HG03064 (cell line): ENCODE results near the gene C12orf42.

ENCODE experiments used
- ATAC-seq: cut with Tn5 transposase; IDR thresholded peaks from one replicate; pipeline ENCODE4 v1.9.1; 2021; ENCODE audit warnings: low read depth; ENCODE audit not compliant: unreplicated experiment

C12orf42 gene

DNA sequence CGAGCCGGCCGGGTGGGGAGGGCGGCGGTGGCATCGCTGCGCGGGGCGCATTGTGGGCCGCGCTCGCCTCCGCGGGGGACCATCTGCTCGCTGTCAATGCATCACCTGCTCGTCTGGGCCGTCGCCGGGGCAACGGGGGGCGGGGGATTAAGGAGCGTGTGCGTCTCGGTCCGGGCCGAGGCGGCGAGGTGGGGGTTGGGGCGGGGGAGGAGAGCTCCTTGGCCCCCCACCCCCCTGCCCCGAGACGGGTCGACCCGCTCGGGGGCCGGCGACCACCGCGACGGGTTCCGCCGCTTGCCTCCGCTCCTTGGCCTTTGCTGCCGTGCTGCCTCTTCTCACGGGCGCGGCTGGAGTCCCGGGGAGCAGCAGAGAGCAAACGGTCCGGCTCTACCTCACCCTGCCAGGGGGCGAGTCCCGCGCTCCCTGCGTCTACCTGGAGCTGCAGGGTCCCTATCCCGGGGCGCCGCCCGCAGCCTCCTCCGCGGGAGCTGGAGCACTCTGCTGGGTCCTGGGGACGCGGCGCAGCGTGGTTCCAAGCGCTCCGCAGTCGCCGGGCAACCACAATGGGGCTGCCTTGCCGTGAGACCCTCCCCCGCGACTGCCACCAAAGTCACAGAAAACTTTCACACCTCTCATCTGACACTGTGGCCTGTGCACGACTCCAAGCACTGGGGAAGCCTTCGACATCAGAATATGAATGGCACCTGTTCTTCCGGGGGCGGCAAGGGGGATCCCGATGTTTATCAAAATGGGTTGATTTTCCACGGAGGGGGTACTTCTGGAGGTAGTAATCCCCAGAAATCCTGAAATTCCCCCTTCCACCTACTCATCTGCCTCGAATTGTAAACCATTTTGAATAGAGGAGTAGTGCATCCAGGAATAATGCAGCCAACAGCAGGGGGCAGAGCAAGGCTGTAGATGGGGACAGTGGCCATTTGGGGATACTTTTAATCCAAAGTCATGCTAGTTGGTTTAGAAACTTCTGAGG is at the start of gene C12orf42:
Gene C12orf42, minus strand, starts transcription at position 500 of the 988 bp plus-strand sequence. CDS start 17,542 bp downstream, outside the sequence.
- ATAC-seq, result peak; percentile 54

DNA sequence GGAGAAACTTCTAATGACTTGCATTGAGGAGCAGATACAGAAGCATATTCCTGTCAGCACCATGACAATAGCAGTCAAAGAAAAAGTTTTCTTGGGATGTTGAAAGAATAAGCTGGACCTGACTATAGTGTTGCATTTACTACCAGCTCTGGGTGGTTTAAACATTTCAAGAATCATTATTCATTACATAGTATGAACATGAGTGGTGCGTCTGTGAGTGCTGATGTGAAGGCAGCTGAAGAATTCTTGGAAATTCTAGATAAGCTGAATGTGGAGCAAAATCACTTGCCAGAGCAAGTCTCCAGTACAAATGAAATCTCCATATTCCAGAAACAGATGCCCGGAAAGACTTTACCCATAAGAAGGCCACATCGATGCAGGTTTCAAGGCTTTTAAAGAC is 46.3 kb upstream of the C12orf42 start:
- ATAC-seq, result no peak

DNA sequence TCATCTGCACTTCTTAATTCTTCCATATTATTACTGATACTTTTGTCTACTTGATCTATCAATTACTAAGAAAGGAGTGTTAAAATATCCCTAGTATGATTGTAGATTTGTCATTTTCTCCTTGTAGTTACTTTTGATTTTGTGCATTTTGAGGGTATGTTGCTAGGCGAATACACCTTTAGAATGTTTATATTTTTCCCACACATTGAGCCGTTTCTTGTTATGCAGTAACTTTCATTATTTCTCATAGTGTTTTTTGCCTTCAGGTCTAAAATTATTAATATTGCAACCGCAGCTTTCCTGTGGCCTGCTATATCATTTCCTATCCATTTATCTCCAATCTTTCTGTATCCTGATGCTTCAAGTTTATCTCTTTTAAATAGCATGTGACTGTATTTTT is 44.6 kb upstream of the C12orf42 start:
- no peak for ATAC-seq

DNA sequence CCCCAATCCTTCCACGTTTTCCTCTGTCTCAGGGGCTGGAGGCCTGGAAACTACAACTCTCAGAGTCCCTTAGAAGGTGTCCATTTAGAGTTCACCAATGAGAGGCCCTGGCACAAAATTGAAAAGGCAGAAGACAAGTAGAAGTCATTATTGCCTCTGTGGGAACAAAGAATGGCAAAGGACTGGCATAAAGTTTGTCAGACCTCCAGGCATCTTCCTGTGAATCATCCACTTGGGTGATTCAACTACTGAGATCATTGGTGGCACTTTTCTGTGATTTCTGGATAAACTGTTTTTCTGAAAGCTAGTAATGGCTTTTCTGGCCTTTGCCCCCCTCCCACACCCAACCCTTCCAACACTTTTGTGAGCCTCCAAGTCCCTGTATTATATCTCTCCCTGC is 42.6 kb upstream of the C12orf42 start:
- no peak for ATAC-seq

DNA sequence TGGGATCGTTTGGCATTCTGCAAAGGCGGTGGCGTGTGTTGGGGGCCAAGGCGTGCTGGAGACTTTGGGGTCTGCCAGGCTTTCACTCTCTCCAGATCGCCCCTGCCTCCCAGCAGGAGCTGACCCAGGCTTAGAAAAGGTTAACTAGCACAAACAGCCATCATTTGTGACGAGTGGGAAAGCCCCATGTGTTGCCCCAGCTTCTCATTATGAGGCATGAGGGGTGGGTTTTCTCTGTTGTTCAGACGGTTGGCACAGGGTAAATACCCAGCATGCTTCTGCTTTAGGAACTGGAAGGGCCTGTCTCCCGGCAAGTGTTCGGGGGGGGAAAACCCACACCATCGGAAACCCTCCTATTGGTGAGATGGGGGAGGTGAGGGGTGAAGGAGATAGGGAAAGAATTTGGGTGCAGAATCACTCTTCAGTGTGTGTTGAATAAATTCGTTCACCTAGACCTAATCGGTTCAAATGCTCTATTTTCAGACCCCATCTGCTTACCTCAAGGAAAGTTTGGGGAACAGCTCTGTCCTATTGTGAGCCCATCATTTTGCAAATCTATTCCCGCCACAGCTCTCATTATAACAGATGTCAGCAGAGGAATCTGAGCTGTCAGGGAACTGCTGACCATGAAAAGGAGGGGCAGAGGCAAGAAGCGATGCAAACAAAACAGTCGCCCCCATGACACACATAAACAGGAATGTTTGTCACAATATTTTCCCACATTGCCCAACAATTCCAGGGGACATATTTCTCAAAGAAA is 34.7 kb upstream of the C12orf42 start:
- no peak for ATAC-seq

DNA sequence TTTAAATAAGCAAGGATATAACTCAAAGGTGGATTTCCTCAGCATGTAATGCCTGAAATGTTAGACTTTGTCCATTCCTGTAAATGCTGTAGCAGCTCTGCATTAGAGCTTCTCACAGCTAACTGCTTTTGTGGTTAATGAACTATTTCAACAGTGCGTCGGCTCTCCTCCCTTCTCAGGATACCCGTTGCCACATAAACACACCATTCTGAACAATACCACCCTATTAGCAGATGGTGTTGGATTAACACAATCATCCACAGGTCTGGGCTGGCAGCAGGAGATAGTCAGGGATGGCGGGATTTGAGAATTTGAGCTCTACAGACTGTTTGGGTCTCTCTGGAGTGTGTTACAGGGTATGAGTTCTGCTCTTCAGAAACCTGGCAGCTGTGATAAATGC is 33.5 kb upstream of the C12orf42 start:
- ATAC-seq, result no peak

DNA sequence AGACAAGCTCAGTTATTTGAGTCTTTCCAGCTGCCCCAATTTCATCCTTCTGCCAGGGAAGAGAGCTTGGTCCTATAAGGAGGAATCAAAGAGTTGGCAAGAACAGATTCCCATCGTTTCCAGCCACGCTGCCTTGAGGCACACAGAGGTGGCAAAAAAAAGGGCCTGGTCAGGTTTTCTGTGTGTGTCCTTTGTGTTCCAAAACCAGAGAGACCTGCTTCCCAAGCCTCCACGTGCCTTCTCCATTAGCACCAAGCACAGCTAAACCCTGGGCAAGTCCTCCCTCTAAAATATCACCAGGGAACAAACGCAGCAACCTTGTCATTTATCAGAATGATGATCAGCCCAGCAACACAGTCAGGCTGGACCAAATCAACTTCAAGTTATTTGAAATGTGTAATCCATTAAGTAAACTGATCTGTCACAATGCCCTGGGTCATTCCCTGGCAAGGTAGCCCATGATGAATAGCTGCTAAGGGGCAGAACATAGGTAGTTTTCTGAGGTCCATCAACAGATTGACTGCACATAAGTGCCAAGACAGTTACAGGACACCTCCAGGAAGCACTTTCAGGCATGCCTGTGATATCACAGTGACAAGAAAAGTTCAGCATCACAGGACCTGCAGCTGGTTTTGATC is 28.6 kb upstream of the C12orf42 start:
- no peak for ATAC-seq

DNA sequence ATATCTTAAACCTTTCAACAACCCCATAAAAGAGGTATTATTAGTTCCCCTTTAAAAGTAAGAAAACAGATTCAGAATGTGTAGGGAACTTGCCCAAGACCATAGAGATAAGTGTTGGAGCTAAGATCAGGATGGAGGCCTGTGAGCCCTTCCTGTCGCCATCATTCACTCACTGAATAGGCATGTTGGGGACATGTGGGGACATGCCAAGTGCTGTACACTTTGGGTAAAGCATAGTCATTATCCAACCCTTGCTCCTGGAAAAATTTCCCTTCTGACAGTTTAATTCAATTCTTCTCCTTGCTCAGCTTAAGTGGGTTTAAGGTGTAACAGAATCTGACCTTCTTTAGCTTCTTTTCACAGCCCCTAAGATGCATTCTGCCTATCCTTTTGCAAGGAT is 28.0 kb upstream of the C12orf42 start:
- ATAC-seq, result no peak

DNA sequence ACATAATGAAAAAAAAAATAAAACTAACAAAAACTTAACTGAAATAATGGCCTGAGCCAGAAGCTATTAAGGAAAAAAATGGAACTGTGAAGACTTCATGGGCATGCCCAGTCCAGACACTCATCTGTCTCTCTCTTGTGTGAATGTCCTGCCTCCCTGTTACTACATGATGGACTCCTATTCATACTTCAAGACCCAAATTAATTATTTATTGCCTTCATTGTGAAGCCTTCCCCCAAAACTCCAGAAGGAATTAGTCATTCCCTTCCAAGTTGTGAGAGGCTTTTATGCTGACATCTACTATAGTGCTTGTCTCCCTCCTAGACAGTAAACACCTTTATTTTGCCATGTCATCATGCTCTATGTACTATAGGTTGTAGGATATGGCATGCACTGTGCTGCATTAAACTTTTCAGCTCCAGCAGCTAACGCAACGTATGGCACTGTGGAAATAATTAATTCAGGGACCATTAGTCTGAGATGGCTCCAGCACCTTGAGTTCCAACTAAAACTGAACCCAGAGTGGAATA is 25.0 kb upstream of the C12orf42 start:
- ATAC-seq, result no peak

DNA sequence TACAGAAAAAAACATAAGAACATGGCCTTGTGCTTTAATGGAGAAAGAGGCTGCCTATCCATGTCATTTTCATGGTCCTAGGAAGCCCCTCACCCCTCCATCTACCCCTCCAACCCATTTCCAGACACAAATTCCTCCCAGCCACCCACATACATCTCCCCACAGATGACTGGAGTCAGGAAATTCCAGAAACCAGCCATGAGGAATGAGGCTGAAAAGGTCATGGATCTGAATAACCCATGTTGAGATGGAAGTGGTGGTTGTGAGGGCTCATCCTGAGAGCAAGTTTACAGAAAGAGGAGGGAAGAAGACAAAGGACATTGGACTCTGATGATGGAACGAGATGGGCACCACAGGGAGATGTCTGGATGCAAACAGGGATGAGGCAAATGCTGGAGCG is 23.9 kb upstream of the C12orf42 start:
- ATAC-seq, result no peak

DNA sequence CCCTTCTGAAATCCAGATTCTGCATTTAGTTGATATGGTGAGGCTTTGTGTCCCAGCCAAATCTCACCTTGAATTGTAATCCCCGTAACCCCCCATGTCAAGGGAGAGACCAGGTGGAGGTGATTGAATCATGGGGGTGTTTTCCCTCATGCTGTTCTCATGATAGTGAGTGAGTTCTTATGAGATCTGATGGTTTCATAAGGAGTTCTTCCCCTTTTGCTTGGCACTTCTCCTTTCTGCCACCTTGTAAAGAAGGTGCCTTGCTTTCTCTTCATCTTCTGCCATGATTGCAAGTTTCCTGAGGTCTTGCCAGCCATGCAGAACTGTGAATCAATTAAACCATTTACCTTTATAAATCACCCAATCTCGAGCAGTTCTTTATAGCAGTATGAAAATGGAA is 23.1 kb upstream of the C12orf42 start:
- ATAC-seq, result no peak

DNA sequence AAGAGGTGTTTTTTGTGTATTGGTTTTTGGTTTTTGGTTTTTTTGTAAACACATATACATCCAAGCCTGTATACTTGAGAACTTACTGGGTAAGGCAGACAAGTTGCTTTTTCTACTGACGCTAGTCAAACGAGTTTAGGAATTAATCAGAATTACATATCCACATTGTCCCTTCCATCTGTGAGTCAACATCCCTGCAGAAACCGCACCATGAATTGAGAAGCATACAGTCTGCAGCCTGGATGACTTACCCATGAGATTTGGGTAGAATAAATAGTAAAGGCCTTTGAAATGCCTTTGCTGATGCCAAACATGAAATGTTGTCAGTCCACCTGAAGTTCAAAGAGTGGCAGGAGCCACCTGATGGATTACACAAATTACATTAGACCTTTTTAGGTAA is 21.4 kb upstream of the C12orf42 start:
- ATAC-seq, result no peak

DNA sequence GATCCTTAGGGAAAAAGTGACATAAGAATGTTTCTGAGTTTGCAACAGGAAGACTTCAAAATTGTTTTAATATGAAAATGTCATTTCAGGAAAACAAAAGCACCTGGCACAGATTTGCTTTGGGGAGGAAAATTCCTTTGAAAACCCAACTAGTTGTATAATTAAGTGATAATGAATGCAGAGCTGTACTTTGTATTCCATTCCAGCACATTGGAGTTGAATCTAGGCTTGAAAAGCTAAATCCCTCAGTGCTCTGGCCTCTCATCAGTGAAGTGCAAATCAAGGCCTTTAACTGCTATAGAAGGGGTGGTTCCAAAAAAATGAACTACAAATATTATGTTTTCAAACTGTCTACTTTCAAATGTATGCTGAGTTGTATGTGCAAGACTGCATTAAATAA is 19.6 kb upstream of the C12orf42 start:
- no peak for ATAC-seq

DNA sequence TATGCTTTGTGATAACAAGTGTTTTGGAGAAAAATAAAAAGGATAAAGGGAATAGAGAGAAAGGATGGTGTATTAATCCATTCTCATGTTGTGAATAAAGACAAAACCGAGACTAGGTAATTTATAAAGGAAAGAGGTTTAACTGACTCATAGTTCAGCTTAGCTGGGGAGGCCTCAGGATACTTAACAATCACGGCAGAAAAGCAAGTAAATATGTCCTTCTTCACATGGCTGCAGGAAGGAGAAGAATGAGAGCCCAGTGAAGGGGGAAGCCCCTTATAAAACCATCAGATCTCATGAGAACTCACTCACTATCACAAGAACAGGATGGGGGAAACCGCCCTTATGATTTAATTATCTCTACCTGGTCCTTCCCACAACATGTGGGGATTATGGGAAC is 18.1 kb upstream of the C12orf42 start:
- no peak for ATAC-seq

DNA sequence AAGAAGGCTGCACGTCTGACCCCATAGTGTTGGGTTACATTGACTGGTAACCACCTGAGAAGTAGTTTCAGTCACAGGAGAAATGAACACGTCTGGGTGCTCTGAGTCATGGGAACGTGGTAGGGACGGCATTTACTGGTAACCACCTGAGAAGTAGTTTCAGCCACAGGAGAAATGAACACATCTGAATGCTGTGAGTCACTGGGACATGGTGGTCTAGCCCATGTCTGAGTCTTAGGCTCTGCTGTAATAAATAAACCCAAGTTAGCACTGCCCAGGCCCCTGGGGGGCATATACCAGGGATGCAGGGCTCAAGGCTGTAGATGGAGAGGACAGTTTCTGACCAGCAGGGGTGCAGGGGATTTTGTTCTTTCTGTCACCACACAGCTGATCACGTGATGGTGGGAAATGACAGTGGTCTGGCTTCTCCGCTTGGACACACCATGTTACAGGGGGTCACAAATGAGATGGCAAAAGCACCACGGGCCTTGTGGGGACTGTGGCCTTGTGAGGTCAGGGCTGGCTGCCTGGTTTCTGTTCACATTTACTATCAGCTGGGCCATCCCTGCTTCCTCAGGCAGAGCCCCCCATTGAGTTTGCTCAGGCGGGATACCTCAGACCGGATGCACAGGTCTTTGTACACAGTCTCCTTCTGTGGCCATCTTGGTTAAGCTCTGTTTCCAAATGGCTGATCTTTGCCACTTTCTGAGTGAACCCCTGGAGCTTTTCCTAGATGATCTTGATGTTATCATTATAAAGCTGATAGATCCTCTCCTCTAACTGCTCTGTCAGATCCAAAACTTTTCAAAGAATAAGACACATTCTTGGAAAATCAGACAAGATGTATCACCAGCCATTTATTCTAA is 9.8 kb upstream of the C12orf42 start:
- peak; percentile 96 for ATAC-seq

DNA sequence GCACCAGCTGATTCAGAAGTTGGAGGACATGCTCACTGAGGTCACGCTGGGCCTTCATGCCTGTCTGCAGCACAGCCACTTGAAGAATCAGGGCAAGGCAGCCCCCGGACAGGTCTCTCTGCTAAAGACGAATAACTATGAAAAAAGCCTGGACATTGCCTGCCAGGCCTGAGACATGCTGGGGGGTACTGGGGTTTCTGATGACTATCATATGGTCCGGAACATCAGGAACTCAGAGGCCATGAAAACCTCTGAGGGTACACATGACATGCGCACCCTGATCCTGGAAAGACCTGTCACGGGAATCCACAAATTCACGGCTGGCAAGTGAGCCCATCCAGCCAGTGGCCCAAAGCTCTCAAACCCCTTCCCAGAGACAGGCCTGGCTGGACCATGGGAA is 8.8 kb upstream of the C12orf42 start:
- ATAC-seq, result no peak

DNA sequence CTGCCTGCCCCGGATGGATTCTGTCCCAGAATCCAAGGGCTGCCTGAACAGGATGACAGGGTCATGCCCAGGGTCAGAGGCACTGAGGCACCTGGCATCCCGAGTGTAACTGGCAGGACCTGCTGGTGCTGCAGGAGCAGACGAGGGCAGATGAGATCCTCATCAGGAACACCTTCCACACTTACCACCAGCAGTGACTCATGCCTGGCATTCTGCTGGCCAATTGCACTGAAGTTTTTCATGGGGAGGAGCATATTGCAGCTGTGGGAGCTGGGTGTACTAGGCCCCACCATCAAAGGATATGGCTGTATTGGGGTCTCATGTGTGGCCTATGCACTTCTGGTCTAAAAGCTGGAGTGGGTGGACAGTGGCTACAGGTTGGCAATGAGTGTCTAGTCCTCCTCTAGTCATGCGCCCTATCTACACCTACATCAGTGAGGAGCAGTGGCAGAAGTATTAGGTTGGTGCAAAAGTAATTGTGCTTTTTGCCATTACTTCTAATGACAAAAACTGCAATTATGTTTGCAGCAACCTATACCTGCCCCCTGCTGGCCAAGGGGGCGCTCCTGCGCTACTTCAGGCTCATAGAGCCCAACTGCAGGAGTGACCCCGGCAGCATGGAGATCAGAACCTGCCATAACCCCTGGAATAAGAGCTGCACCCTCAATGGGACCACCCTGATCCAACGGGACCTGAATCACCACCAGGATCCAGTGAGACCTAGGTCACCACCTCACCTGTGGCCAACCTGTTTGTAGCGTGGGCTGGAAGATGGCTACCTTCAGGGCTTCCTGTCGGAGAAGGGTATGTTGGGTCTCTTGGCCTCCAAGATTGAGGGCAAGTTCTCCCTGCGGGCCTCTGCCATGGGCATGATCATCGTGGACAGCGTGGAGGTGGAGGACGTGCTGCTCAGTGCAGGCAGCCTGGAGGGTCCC is 8.0 kb upstream of the C12orf42 start:
- no peak for ATAC-seq

DNA sequence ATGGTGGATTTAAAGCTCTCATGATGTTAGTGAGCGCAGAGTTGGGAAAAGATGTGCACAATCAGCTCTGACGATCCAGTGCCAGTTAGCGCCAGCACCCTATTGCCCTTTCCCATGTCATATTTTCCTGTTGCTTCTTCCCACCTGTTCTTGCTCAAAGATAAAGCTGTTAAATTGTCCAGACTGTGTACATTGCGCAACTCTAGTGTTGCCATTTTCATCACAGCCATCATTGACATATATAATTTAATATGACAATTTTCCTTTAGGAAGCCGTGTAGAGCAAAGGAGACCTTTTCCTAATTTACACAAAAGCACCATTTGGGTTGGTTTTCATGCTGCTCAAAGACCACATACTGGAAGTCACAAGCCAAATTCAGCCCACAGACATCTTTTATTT is 5.7 kb upstream of the C12orf42 start:
- ATAC-seq, result no peak

DNA sequence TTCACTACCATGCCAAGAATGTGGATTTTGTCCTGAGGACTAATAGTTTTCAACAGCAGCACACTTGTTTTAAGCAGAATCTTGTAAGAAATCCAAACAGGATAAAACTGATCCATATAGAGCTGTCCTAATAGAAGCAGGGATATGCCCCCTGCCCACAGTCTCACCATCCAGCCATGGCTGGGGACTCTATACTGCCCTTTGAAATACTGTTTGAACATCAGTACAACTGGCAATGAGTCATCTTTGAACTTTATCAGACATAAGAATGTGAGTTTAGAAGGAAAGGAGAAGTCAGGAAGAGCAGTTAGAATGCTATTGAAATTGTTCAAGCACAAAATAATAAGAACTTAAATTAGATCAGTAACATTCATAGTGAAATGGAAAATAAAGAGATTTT is 3.8 kb upstream of the C12orf42 start:
- ATAC-seq, result no peak
